Stimulated activated CD4-positive, alpha-beta T cell treated with anti-CD3 and anti-CD28 coated beads, Interleukin-2, amount 100 ng/mL, for 24 hours (primary cell): ENCODE measurements around the gene ADRA2A.

Experiments
- DNase-seq, 2 donors: peaks; one replicate each; pipeline ENCODE4 v3.0.0-alpha.2; 2020

ADRA2A gene

DNA sequence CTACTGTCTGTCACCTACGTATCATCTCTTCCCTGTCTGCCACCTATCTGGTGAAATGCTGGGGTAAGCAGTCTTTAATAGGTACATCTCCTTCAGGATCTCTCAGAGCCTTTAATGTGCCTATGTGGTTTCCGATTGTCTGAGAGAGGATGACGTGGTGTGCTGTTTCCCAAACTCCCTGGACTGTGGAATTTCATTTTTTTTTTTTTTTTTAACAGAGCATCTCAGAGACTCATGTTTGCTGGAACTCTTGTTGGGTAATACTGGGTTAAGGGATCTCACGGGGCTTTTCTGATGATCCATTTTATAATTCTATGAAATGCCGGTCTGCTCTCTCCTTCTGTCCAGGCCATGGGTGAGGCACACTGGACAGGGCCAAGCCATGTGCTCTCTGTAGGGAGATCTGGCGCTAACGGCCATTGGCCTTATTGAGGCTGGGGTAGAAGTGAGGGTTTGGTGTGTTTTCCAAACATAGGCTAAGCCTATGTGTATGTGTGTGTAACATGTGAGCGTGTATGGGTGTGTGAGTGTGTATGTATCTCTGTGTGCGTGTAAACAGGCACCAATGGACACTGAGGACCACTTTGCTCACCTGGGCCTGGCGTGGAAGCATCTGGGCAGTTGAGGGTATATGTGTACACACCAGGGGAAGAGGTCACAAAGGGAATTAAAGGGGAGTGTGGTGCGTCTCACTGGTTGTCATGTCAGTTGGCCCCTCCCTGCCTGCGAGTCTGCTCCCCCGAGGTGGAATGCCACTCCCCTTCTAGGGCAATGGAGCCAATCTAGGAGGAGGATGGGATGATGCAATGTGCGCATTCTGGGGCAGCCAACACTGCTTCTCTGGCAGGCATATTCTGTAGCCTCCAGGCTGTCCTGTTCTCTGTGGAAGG is 7.8 kb downstream of the ADRA2A start:
- no peak for DNase-seq

GRCh38 chr10:111085690-111086353 is 9.0 kb downstream of the ADRA2A start:
- DNase-seq = no peak

GRCh38 chr10:111086574-111086973 is 9.7 kb downstream of the ADRA2A start:
- no peak for DNase-seq

- no peak for DNase-seq
Observed at GRCh38 chr10:111087331-111087756, 10.5 kb downstream of the ADRA2A start.

GRCh38 chr10:111087968-111088505 is 11.2 kb downstream of the ADRA2A start:
- no peak for DNase-seq

GRCh38 chr10:111089293-111089692 is 12.5 kb downstream of the ADRA2A start:
- no peak for DNase-seq

DNA sequence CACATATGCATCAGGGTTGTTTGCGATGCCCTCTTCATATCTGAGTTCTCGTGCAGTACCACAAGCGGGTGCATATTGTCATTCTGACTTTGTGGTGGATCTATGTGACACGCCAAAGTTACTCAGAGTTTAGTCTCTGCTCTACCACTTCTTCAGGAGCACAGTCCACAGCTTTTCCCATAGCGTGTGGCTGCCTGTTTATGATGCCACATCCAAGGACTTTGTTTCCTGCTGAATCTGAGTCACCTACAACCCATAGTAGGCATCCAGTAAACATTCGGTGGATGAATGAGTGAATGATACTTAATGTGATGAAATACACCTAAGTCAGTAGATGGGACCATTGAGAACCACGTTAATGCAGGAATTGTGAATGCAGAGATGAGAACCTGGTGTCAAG is 15.0 kb downstream of the ADRA2A start:
- no peak for DNase-seq

DNA sequence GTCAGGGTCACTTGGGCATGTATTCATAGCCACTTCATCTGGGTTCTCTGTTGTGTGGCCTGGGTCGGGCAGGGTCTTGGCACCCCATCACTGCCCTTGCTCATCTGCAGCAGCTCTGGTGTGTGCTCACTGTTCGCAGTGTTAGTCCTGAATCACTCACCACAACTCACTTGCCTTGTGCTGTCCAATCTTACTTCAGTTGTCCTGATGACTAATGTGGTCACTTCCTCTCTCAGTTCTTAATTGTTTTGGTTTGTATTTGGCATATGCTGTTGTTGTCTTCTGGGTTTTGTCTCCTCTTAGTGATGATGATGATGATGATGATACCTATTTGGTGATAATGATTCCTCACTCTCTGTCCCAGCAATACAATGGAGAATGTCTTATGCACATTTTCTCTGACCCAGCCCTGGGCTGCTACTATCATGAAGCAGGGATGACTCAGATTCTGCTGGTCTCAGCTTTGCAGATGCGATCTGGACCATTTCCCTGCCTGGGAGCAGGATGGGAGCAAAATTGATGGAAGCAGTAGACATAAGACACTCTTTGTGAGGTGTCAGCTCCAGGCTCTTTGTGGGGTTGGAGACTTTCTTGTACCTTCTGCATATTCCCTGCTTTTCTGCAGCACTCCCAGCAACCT is 17.0 kb downstream of the ADRA2A start:
- no peak for DNase-seq

DNA sequence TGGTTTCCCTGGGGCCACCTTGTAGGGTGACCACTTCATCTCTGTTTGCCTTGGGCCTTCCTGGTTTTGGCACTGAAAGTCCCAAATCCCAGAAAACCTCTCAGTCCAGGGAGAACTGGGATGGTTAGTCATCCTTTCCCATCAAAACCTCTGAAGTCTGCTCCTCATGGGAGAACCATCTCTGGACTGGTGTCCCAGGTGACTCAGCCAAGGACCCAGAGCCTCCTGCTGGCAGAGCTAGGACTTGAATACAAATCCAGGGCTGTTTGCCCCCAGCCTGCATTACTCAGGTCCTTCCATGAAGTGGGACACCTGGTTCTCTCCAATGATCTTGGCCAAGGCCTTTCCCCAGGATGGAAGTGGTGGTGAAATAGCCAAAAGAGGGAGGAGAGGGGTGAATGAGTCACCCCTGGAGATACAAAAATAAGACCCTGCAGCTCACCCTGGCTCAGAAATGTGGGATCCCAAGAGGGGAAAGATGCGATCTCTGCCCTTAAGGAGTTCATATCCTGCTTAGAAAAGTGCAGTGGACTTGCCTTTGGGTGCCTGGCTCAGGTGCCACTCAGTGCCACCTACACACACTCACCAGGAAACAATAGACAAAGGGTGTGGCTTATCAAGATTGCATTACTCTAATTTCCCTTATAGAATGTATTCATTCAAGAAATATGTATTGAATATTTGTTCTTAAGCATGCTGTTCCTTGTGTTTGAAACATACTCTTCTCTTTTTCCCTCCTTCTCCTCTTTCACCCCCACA is 22.0 kb downstream of the ADRA2A start:
- no peak for DNase-seq

DNA sequence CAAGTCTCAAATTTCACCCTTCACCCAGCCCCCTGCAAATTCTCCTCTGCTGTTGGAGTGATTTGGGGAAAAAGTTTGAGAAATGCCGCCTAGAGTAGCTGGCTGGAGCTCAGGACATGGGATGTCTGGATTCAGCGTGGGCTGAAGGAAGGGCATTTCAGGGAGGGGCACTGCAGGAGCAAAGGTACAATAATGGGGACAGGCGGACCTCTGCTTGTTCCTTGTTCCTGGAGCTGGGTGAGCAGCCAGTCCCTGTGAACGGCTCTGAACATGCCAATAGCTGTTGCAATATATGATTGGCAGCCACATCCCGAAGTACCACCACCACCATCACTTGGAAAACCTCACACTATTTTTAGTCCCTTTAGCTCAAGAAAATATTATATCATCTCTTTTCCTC is 23.4 kb downstream of the ADRA2A start:
- DNase-seq = no peak

DNA sequence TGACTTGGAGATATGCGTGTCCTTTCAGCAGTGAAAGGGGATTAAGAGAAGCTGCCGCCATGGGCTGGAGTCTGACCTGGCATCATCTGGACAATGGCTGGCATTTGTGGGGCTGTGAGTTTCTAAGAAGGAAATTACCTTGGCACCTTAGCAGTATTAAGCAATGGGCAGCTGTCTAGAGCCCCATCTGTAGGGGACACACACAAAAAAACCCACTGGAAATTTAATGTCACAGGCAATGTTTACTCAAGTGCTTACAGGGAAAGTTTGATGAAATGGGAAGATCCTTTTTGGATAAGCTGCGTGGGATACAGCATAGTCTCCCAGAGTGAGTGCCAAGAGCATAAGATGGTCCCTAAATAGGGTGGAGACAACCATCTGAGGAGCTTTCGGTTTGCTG is 25.0 kb downstream of the ADRA2A start:
- DNase-seq = no peak

- no peak for DNase-seq
Observed at GRCh38 chr10:111102359-111102837, 25.6 kb downstream of the ADRA2A start.

- no peak for DNase-seq
Observed at GRCh38 chr10:111103196-111103840, 26.5 kb downstream of the ADRA2A start.

DNA sequence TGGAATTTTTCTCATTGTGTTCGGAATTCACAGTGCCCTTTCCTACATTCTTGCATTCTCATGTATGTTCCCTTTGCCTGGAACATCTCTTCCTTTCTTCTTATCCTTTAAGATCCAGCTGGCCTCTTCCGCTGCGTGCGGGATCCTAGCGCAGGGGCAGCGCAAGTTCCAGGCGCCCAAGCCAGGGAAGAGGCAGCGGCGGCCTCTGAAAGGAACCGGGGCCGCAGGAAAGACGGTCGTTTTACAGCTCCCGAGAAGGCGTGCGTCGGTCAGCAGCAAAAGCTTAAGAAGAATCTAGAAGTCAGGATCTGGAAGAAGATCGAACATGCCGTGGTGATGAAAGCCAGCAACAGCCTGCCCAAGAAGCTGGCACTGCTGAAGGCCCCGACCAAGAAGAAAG is 28.0 kb downstream of the ADRA2A start:
- DNase-seq = no peak

DNA sequence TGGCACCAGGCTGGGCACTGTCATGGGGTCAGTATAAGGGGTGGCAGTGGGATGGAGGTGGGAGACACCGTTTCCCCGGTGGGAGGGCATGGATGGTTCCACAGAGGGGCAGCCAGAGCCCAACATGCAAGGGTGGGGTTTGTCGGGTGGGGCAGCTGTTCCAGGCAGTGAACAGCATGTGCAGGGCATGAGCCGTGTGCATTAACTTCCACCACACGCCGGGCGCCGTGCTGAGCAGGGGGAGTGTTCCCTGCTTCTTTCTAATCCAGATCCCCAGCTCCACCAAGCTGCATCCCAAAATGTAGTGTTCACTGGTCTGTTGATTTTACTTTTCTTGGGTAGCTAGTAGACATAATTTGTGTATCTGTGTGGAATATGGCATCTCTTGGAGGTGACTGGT is 29.3 kb downstream of the ADRA2A start:
- DNase-seq = no peak

DNA sequence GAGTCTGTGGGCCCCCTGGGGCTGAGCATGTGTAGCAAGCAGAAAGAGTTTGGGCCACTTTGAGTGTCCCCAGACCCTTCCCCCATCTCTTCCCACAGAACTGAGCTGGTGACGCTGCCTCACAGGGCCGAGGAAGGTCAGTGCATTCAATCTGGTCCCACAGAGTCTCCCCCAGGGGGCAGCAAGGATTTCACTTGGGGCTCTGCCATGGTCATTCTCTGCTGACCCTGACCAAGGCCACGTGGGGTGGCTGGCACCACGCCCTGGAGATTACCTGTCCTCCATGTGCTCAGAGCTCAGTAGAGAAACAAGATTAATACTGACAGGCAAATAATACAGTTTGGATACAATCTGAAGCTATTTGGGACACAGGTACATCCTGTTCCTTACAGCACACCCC is 30.2 kb downstream of the ADRA2A start:
- DNase-seq = no peak

DNA sequence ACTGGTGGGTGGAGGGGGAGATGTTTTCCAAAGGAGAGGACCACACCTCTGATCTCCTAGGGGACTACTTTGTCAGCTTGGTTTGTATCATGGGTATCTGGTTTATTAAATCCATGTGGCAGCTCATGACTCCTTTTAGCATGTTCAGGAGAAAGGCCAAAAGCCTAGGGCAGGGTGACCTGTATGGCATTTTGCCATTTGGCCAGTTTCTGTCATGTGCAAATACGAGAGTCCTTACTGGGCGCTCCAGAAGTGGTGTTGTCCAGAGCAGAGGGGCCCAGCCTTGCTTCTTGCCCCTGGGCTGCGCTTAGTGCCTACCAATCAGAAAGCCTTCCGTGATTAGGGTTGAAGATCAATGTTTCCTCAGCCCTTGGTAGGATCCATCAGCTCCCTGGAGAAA is 31.0 kb downstream of the ADRA2A start:
- no peak for DNase-seq

DNA sequence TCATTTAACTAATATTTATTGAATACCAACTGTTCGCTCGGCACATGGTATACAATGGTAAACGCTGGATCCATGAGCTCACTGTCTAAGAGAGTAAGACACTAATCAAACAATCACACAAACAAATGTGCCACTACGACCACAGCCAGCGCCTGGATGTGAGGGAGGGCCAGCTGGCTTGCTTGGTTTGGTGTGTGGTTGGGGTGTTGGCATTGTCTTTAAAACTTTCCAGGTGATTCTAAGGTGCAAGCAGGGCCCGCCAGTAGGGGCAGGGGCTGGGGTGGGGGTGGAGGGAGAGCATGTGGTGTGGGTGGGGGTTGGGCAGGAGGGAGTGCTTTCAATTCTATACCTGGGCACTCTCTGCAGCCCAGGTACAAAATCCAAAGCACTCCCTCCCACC is 31.6 kb downstream of the ADRA2A start:
- no peak for DNase-seq

- no peak for DNase-seq
Observed at GRCh38 chr10:111109501-111110242, 32.8 kb downstream of the ADRA2A start.

DNA sequence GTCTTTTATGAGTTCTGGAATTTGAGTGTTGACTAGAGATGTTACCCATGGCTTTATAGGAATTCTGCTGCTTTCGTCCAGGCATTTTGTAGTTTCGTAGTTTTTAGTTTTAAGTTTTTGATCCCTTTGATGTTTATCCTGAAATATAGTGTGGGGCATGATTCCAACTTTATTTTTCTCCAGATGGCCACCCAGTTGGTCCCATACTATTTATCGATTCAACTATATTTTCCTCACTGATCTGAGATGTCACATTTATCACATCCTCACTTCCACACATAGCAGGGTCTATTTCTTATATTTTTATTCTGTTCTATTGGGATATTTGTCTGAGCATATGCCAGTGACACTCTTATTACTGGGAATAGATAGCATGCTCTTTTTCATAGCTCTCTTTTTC is 33.9 kb downstream of the ADRA2A start:
- DNase-seq = no peak

GRCh38 chr10:111112333-111112732 is 35.5 kb downstream of the ADRA2A start:
- no peak for DNase-seq
